Ovary (tissue), 3 donors: ENCODE results near the gene CDK7.

Source experiments
- EP300 ChIP-seq: sonication (generic); formaldehyde crosslinking; IDR thresholded peaks from one replicate; pipeline ENCODE4 v1.6.1; 2017; ENCODE audit warnings: antibody characterized with exemption
- POLR2A ChIP-seq: fragments of 450-650 bp; IDR thresholded peaks from one replicate; pipeline ENCODE4 v1.6.1; 2017; ENCODE audit warnings: antibody characterized with exemption, mild to moderate bottlenecking, moderate library complexity
- TF ChIP-seq, protein P1 (sequence below), 3 donors: fragments of 450-650 bp in 2 of 3; fragments of 200-600 bp in 1 of 3; IDR thresholded peaks; one replicate each; pipeline versions ENCODE4 v1.5.1 to v1.8.0; 2016 to 2022; ENCODE audit warnings: antibody characterized with exemption in 3 of 3, mild to moderate bottlenecking in 1 of 3
- donor health status: DM: no; HTN: no; CAD: no.

DNA sequence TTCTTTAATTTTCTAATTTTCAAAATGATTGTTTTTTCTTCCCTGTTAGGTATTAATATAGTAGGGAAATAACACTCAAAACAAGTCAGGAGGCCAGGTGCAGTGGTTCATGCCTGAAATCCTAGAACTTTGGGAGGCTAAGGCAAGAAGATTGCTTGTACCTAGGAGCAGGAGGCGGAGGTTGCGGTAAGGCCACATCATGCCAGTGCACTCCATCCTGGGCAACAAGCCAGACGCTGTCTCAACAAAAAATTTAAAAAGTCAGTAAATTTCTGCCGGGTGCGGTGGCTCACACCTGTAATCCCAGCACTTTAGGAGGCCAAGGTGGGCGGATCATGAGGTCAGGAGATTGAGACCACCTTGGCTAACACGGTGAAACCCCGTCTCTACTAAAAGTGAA is 10.2 kb upstream of the CDK7 start:
- TF ChIP-seq EP300 (no peak), POLR2A (no peak)
- TF ChIP-seq, protein P1, sequence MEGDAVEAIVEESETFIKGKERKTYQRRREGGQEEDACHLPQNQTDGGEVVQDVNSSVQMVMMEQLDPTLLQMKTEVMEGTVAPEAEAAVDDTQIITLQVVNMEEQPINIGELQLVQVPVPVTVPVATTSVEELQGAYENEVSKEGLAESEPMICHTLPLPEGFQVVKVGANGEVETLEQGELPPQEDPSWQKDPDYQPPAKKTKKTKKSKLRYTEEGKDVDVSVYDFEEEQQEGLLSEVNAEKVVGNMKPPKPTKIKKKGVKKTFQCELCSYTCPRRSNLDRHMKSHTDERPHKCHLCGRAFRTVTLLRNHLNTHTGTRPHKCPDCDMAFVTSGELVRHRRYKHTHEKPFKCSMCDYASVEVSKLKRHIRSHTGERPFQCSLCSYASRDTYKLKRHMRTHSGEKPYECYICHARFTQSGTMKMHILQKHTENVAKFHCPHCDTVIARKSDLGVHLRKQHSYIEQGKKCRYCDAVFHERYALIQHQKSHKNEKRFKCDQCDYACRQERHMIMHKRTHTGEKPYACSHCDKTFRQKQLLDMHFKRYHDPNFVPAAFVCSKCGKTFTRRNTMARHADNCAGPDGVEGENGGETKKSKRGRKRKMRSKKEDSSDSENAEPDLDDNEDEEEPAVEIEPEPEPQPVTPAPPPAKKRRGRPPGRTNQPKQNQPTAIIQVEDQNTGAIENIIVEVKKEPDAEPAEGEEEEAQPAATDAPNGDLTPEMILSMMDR (IDR thresholded peaks at IDR 0.05) = no peak
